ENCODE measurements around the gene OBSL1. TPM values are rescaled to one million over a fixed set of nuclear protein-coding genes. Genes with fewer than 3 reads are reported as not detected.

The OBSL1 gene
- total RNA-seq, 3 donors from 2014 or later = 69.2 to 91.9 (median 73.1) TPM

GRCh38 chr2:219506802-219507526, 64.4 kb downstream of the OBSL1 start:
- Histone ChIP-seq H3K4me3 (no peak overlapping the region), H3K9me3 (no peaks in the 10 kb centered on the region), H3K4me1 (no peaks in the 10 kb centered on the region), H3K36me3 (peaks cover 20% of the 10 kb centered on the region), H3K27me3 (peaks cover 0 to 12% of the 10 kb centered on the region in 2 donors), H3K27ac (no peak overlapping the region)
- intact Hi-C loops (cut with DNase I; ENCODE audit: low total_unique reads) = no loop called here
- TF ChIP-seq POLR2AphosphoS5 (IDR thresholded peaks at IDR 0.05) (no peak), POLR2A (IDR thresholded peaks at IDR 0.05) (no peak), CTCF (IDR thresholded peaks at IDR 0.05) (no peak)
- no peak for DNase-seq (ENCODE audit: low spot score in 2 of 2)

GRCh38 chr2:219506153-219506801, 65.1 kb downstream of the OBSL1 start:
- TF ChIP-seq POLR2A (IDR thresholded peaks at IDR 0.05) (no peak), CTCF (IDR thresholded peaks at IDR 0.05) (no peak)
- intact Hi-C loops (cut with DNase I; ENCODE audit: low total_unique reads) = no loop called here
- H3K36me3 ChIP-seq = peaks cover 20% of the 10 kb centered on the region
- H3K27ac ChIP-seq = no peak overlapping the region
- no peak overlapping the region for H3K4me3 ChIP-seq
- H3K9me3 ChIP-seq = no peaks in the 10 kb centered on the region
- H3K27me3 ChIP-seq = peaks cover 0 to 12% of the 10 kb centered on the region in 2 donors
- no peaks in the 10 kb centered on the region for H3K4me1 ChIP-seq
- DNase-seq (ENCODE audit: low spot score in 2 of 2) = no peak

GRCh38 chr2:219505585-219505984, 65.8 kb downstream of the OBSL1 start:
- Histone ChIP-seq H3K9me3 (no peaks in the 10 kb centered on the region), H3K36me3 (peaks cover 20% of the 10 kb centered on the region), H3K4me1 (no peaks in the 10 kb centered on the region), H3K4me3 (no peak overlapping the region), H3K27me3 (peaks cover 0 to 9% of the 10 kb centered on the region in 2 donors), H3K27ac (no peak overlapping the region)
- intact Hi-C loops (cut with DNase I; ENCODE audit: low total_unique reads) = no loop called here
- no peak for DNase-seq (ENCODE audit: low spot score in 2 of 2)
- TF ChIP-seq CTCF (IDR thresholded peaks at IDR 0.05) = no peak
- no peak for TF ChIP-seq POLR2AphosphoS5 (IDR thresholded peaks at IDR 0.05)
- TF ChIP-seq POLR2A (IDR thresholded peaks at IDR 0.05) = no peak

- H3K27ac ChIP-seq = no peak overlapping the region
- no peaks in the 10 kb centered on the region for H3K27me3 ChIP-seq
- DNase-seq (ENCODE audit: low spot score in 2 of 2) = no peak
- H3K4me1 ChIP-seq = peaks cover 0 to 6% of the 10 kb centered on the region in 2 donors
- TF ChIP-seq POLR2A (IDR thresholded peaks at IDR 0.05) (no peak), POLR2AphosphoS5 (IDR thresholded peaks at IDR 0.05) (no peak), CTCF (IDR thresholded peaks at IDR 0.05) (no peak)
- H3K36me3 ChIP-seq = peaks cover 20% of the 10 kb centered on the region
- H3K9me3 ChIP-seq = no peaks in the 10 kb centered on the region
- intact Hi-C loops (cut with DNase I; ENCODE audit: low total_unique reads) = no loop called here
- H3K4me3 ChIP-seq = no peak overlapping the region
Measured at GRCh38 chr2:219502618-219503017, 68.7 kb downstream of the OBSL1 start.

GRCh38 chr2:219501849-219502248, 69.5 kb downstream of the OBSL1 start:
- intact Hi-C loops (cut with DNase I; ENCODE audit: low total_unique reads) = no loop called here
- no peak for DNase-seq (ENCODE audit: low spot score in 2 of 2)
- Histone ChIP-seq H3K4me1 (peaks cover 0 to 6% of the 10 kb centered on the region in 2 donors), H3K27ac (no peak overlapping the region), H3K9me3 (no peaks in the 10 kb centered on the region), H3K36me3 (peaks cover 20% of the 10 kb centered on the region), H3K27me3 (no peaks in the 10 kb centered on the region), H3K4me3 (no peak overlapping the region)
- TF ChIP-seq POLR2AphosphoS5 (IDR thresholded peaks at IDR 0.05) (no peak), POLR2A (IDR thresholded peaks at IDR 0.05) (no peak), CTCF (IDR thresholded peaks at IDR 0.05) (no peak)
